Measurements from ENCODE around the gene TEX13C. TPM values are rescaled to one million over a fixed set of nuclear protein-coding genes. Genes with fewer than 3 reads are reported as not detected.
"Not testable (repeated sequence)": the region's sequence is repeated elsewhere in the genome, so short reads cannot be mapped to it uniquely, and the experiment has no call there.

Gene TEX13C
- total RNA-seq, 1 experiment from 2014 or later: not detected

GRCh38 chrX:125306335-125306866 is 13.3 kb upstream of the TEX13C start:
- intact Hi-C loops (cut with micrococcal nuclease; ENCODE audit: unreplicated experiment): no loop called here
- DNase-seq: no peak
- no peak overlapping the region for H2AFZ ChIP-seq
- H3K4me1 ChIP-seq (replicated peaks; ENCODE audit: insufficient read depth): no peaks in the 10 kb centered on the region
- no peaks in the 10 kb centered on the region for H3K9me3 ChIP-seq (ENCODE audit: insufficient read depth, low read depth)
- BruUV-seq (replicated peaks): no TSS peak
- H3K4me2 ChIP-seq: no peak overlapping the region
- no peak overlapping the region for H3K27ac ChIP-seq
- H3K27me3 ChIP-seq (ENCODE audit: insufficient read depth, low read depth): no peaks in the 10 kb centered on the region
- H3F3A ChIP-seq (ENCODE audit: insufficient read depth, low read depth): no peaks in the 10 kb centered on the region
- POLR2A ChIA-PET (ENCODE audit: unreplicated experiment): no interaction called here
- H3K4me3 ChIP-seq: no peak overlapping the region
- no peaks in the 10 kb centered on the region for H3K36me3 ChIP-seq (ENCODE audit: low read depth)
- CTCF ChIA-PET: no interaction called here
- no peaks in the 10 kb centered on the region for H3K9me2 ChIP-seq (ENCODE audit: insufficient read depth)
- TF ChIP-seq EZH2 (IDR thresholded peaks at IDR 0.05; ENCODE audit: low read depth): no peak
- TF ChIP-seq CTCF (conservative IDR thresholded peaks at IDR 0.05): no peak
- H4K20me1 ChIP-seq (ENCODE audit: insufficient read depth): no peaks in the 10 kb centered on the region
- H3K79me2 ChIP-seq (ENCODE audit: low read depth): no peaks in the 10 kb centered on the region

GRCh38 chrX:125308653-125309052 is 11.0 kb upstream of the TEX13C start:
- TF ChIP-seq EZH2 (IDR thresholded peaks at IDR 0.05; ENCODE audit: low read depth) (no peak), CTCF (conservative IDR thresholded peaks at IDR 0.05) (no peak)
- no peaks in the 10 kb centered on the region for H3K9me3 ChIP-seq (ENCODE audit: insufficient read depth, low read depth)
- no peaks in the 10 kb centered on the region for H3K27me3 ChIP-seq (ENCODE audit: insufficient read depth, low read depth)
- DNase-seq: no peak
- no peaks in the 10 kb centered on the region for H3K36me3 ChIP-seq (ENCODE audit: low read depth)
- no peaks in the 10 kb centered on the region for H3K79me2 ChIP-seq (ENCODE audit: low read depth)
- ChIA-PET POLR2A (ENCODE audit: unreplicated experiment) (no interaction called here), CTCF (no interaction called here)
- H3K27ac ChIP-seq: no peak overlapping the region
- intact Hi-C loops (cut with micrococcal nuclease; ENCODE audit: unreplicated experiment): no loop called here
- BruUV-seq (replicated peaks): no TSS peak
- no peaks in the 10 kb centered on the region for H3K4me1 ChIP-seq (replicated peaks; ENCODE audit: insufficient read depth)
- no peak overlapping the region for H2AFZ ChIP-seq
- H3K4me3 ChIP-seq: no peak overlapping the region
- H3K4me2 ChIP-seq: no peak overlapping the region
- no peaks in the 10 kb centered on the region for H4K20me1 ChIP-seq (ENCODE audit: insufficient read depth)
- H3K9me2 ChIP-seq (ENCODE audit: insufficient read depth): no peaks in the 10 kb centered on the region
- no peaks in the 10 kb centered on the region for H3F3A ChIP-seq (ENCODE audit: insufficient read depth, low read depth)

- POLR2A ChIA-PET (ENCODE audit: unreplicated experiment); H3K4me3 ChIP-seq; H3K9me2 ChIP-seq (ENCODE audit: insufficient read depth); intact Hi-C loops (cut with micrococcal nuclease; ENCODE audit: unreplicated experiment); H3K27ac ChIP-seq; H2AFZ ChIP-seq; H3F3A ChIP-seq (ENCODE audit: insufficient read depth, low read depth); H3K36me3 ChIP-seq (ENCODE audit: low read depth); H3K9me3 ChIP-seq (ENCODE audit: insufficient read depth, low read depth); H3K27me3 ChIP-seq (ENCODE audit: insufficient read depth, low read depth); CTCF ChIA-PET; H4K20me1 ChIP-seq (ENCODE audit: insufficient read depth); H3K79me2 ChIP-seq (ENCODE audit: low read depth); DNase-seq; H3K4me1 ChIP-seq (replicated peaks; ENCODE audit: insufficient read depth); H3K4me2 ChIP-seq; BruUV-seq (replicated peaks): not testable (repeated sequence)
Observed at GRCh38 chrX:125319166-125319565, 505 bp upstream of the TEX13C start.

- intact Hi-C loops (cut with micrococcal nuclease; ENCODE audit: unreplicated experiment): no loop called here
- no peak for DNase-seq
- H3K79me2 ChIP-seq (ENCODE audit: low read depth): no peaks in the 10 kb centered on the region
- no TSS peak for BruUV-seq (replicated peaks)
- no peak for TF ChIP-seq CTCF (conservative IDR thresholded peaks at IDR 0.05)
- H3K9me2 ChIP-seq (ENCODE audit: insufficient read depth): no peaks in the 10 kb centered on the region
- H4K20me1 ChIP-seq (ENCODE audit: insufficient read depth): no peaks in the 10 kb centered on the region
- no peaks in the 10 kb centered on the region for H3K4me1 ChIP-seq (replicated peaks; ENCODE audit: insufficient read depth)
- H3K9me3 ChIP-seq (ENCODE audit: insufficient read depth, low read depth): no peaks in the 10 kb centered on the region
- ChIA-PET POLR2A (ENCODE audit: unreplicated experiment) (no interaction called here), CTCF (no interaction called here)
- H3K4me2 ChIP-seq: no peak overlapping the region
- no peaks in the 10 kb centered on the region for H3K27me3 ChIP-seq (ENCODE audit: insufficient read depth, low read depth)
- no peak overlapping the region for H3K27ac ChIP-seq
- H3K4me3 ChIP-seq: no peak overlapping the region
- no peaks in the 10 kb centered on the region for H3K36me3 ChIP-seq (ENCODE audit: low read depth)
- H3F3A ChIP-seq (ENCODE audit: insufficient read depth, low read depth): no peaks in the 10 kb centered on the region
- no peak overlapping the region for H2AFZ ChIP-seq
Observed at GRCh38 chrX:125322431-125322830, 2.8 kb downstream of the TEX13C start.

All from PC-9 (cell line).